Measurements from ENCODE around the gene SMYD3.

SMYD3 gene

DNA sequence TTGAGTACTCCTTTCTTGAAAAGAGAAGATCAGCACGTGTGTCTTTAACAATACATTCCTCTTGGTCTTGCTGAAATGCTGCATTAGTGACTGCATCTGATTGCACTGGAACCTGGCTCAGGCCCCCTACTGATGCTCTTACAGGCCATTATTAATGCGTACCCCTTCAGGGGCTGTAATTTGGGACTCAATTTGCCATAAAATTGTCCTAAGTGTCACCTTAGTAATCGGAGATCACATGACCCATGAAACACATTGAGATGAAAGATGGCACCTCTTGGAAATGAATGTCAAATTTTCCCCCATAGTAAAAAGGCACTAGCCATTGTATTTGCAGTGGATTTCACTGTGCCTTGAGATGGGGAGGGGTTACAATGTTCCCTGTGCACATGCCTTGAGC lies 789.0 kb downstream of the SMYD3 start:
- H3K9me3 ChIP-seq (ENCODE audit: control insufficient read depth, insufficient read depth, low read length) = no peaks in the 10 kb centered on the region
- H3K4me3 ChIP-seq (ENCODE audit: low read length) = no peak overlapping the region
- no peaks in the 10 kb centered on the region for H4K20me1 ChIP-seq (ENCODE audit: control insufficient read depth, insufficient read depth, low read depth, low read length)
- H3K79me2 ChIP-seq (ENCODE audit: control insufficient read depth, low read length) = no peaks in the 10 kb centered on the region
- no peaks in the 10 kb centered on the region for H3K4me1 ChIP-seq (ENCODE audit: control insufficient read depth, low read length)
- TF ChIP-seq, protein P1, sequence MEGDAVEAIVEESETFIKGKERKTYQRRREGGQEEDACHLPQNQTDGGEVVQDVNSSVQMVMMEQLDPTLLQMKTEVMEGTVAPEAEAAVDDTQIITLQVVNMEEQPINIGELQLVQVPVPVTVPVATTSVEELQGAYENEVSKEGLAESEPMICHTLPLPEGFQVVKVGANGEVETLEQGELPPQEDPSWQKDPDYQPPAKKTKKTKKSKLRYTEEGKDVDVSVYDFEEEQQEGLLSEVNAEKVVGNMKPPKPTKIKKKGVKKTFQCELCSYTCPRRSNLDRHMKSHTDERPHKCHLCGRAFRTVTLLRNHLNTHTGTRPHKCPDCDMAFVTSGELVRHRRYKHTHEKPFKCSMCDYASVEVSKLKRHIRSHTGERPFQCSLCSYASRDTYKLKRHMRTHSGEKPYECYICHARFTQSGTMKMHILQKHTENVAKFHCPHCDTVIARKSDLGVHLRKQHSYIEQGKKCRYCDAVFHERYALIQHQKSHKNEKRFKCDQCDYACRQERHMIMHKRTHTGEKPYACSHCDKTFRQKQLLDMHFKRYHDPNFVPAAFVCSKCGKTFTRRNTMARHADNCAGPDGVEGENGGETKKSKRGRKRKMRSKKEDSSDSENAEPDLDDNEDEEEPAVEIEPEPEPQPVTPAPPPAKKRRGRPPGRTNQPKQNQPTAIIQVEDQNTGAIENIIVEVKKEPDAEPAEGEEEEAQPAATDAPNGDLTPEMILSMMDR (IDR thresholded peaks at IDR 0.05; ENCODE audit: low read depth, low read length, poor library complexity, severe bottlenecking) = no peak
- TF ChIP-seq EZH2phosphoT487 (IDR thresholded peaks at IDR 0.05; ENCODE audit: borderline replicate concordance, low read length) = no peak
- H3F3A ChIP-seq (ENCODE audit: control insufficient read depth, insufficient read depth) = no peaks in the 10 kb centered on the region
- H3K27ac ChIP-seq (ENCODE audit: low read depth, low read length) = no peak overlapping the region
- no peaks in the 10 kb centered on the region for H3K36me3 ChIP-seq (ENCODE audit: control insufficient read depth, low read length)
- H3K27me3 ChIP-seq (ENCODE audit: control insufficient read depth, low read length) = no peaks in the 10 kb centered on the region
- no peak overlapping the region for H3K4me2 ChIP-seq (ENCODE audit: low read length)
- no peaks in the 10 kb centered on the region for H3K9me2 ChIP-seq (replicated peaks; ENCODE audit: control insufficient read depth, low read length)

DNA sequence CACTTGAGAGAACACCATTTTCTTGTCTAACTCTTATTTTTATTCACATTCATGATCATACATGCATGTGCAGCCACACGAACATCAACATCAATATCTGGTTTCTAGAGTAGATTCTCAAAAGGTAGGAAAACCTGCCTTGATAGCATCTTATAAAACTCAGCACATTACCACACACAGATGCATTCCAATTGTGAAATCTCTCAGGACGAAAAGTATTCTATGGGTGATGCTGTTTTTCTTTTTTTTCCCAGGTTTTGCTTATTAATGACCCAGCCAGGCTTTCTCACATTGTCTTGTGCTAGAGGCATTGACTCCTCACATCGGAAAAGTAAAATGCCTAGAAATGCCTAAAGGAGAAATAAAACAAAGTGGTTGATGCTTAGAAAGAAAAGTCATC lies 789.5 kb downstream of the SMYD3 start:
- no peak for TF ChIP-seq EZH2phosphoT487 (IDR thresholded peaks at IDR 0.05; ENCODE audit: borderline replicate concordance, low read length)
- TF ChIP-seq, protein P1 (IDR thresholded peaks at IDR 0.05; ENCODE audit: low read depth, low read length, poor library complexity, severe bottlenecking) = no peak

DNA sequence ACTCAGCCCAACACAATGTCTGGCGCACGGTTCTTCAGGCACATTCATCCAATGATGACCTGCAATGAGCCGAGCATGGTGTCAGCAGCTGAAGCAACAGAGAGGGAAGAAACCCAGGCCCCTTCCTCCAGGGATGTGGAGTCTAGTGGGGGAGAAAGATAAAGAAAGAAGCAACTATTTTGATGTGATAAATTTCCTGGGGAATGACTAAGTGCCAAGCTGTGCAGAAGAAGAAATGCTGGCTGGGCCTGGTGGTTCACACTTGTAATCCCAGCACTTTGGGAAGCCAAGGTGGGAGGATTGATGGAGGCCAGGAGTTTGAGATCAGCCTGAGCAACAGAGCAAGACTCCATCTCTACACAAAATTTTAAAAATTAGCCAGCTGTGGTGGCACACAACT lies 790.5 kb downstream of the SMYD3 start:
- H3F3A ChIP-seq (ENCODE audit: control insufficient read depth, insufficient read depth) = no peaks in the 10 kb centered on the region
- H3K9me3 ChIP-seq (ENCODE audit: control insufficient read depth, insufficient read depth, low read length) = no peaks in the 10 kb centered on the region
- H3K36me3 ChIP-seq (ENCODE audit: control insufficient read depth, low read length) = no peaks in the 10 kb centered on the region
- no peaks in the 10 kb centered on the region for H3K27me3 ChIP-seq (ENCODE audit: control insufficient read depth, low read length)
- H3K4me2 ChIP-seq (ENCODE audit: low read length) = no peak overlapping the region
- H3K4me3 ChIP-seq (ENCODE audit: low read length) = no peak overlapping the region
- H4K20me1 ChIP-seq (ENCODE audit: control insufficient read depth, insufficient read depth, low read depth, low read length) = no peaks in the 10 kb centered on the region
- H3K4me1 ChIP-seq (ENCODE audit: control insufficient read depth, low read length) = no peaks in the 10 kb centered on the region
- H3K9me2 ChIP-seq (replicated peaks; ENCODE audit: control insufficient read depth, low read length) = no peaks in the 10 kb centered on the region
- H3K27ac ChIP-seq (ENCODE audit: low read depth, low read length) = no peak overlapping the region
- TF ChIP-seq, protein P1 (IDR thresholded peaks at IDR 0.05; ENCODE audit: low read depth, low read length, poor library complexity, severe bottlenecking) = no peak
- TF ChIP-seq EZH2phosphoT487 (IDR thresholded peaks at IDR 0.05; ENCODE audit: borderline replicate concordance, low read length) = no peak
- no peaks in the 10 kb centered on the region for H3K79me2 ChIP-seq (ENCODE audit: control insufficient read depth, low read length)

More for the DNA sequence above, 789.5 kb downstream of the SMYD3 start:
- no peak overlapping the region for H3K4me2 ChIP-seq (ENCODE audit: low read length)
- no peaks in the 10 kb centered on the region for H3K4me1 ChIP-seq (ENCODE audit: control insufficient read depth, low read length)
- no peaks in the 10 kb centered on the region for H3K9me2 ChIP-seq (replicated peaks; ENCODE audit: control insufficient read depth, low read length)
- no peaks in the 10 kb centered on the region for H4K20me1 ChIP-seq (ENCODE audit: control insufficient read depth, insufficient read depth, low read depth, low read length)
- H3K79me2 ChIP-seq (ENCODE audit: control insufficient read depth, low read length) = no peaks in the 10 kb centered on the region
- H3K27ac ChIP-seq (ENCODE audit: low read depth, low read length) = no peak overlapping the region
- no peaks in the 10 kb centered on the region for H3F3A ChIP-seq (ENCODE audit: control insufficient read depth, insufficient read depth)
- H3K36me3 ChIP-seq (ENCODE audit: control insufficient read depth, low read length) = no peaks in the 10 kb centered on the region
- H3K27me3 ChIP-seq (ENCODE audit: control insufficient read depth, low read length) = no peaks in the 10 kb centered on the region
- no peak overlapping the region for H3K4me3 ChIP-seq (ENCODE audit: low read length)
- no peaks in the 10 kb centered on the region for H3K9me3 ChIP-seq (ENCODE audit: control insufficient read depth, insufficient read depth, low read length)

DNA sequence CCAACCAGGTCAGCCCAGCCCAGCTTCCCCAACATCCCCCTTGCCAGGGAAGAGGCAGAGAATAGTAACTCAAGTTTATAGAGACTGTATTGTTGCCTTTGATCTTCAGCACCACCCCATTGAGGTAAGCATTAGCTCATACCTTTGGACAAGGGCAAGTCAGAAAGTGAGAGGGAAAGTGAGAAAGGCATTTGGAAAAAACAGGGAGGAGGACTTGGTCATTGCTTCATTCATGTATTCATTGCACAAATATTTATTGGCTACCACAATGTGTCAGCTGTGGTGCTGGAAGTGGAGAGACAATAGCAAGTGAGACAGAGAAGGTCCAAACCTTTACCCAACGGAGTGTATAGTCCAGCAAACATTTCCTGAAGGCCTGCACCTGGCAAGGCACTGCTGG lies 791.1 kb downstream of the SMYD3 start:
- Histone ChIP-seq H3K27me3 (ENCODE audit: control insufficient read depth, low read length) (no peaks in the 10 kb centered on the region), H3K4me3 (ENCODE audit: low read length) (no peak overlapping the region), H3K79me2 (ENCODE audit: control insufficient read depth, low read length) (no peaks in the 10 kb centered on the region), H3K4me2 (ENCODE audit: low read length) (no peak overlapping the region), H3K9me3 (ENCODE audit: control insufficient read depth, insufficient read depth, low read length) (no peaks in the 10 kb centered on the region), H3K4me1 (ENCODE audit: control insufficient read depth, low read length) (no peaks in the 10 kb centered on the region), H3K27ac (ENCODE audit: low read depth, low read length) (no peak overlapping the region), H3K36me3 (ENCODE audit: control insufficient read depth, low read length) (no peaks in the 10 kb centered on the region), H4K20me1 (ENCODE audit: control insufficient read depth, insufficient read depth, low read depth, low read length) (no peaks in the 10 kb centered on the region), H3K9me2 (replicated peaks; ENCODE audit: control insufficient read depth, low read length) (no peaks in the 10 kb centered on the region), H3F3A (ENCODE audit: control insufficient read depth, insufficient read depth) (no peaks in the 10 kb centered on the region)
- TF ChIP-seq, protein P1 (IDR thresholded peaks at IDR 0.05; ENCODE audit: low read depth, low read length, poor library complexity, severe bottlenecking) = no peak
- no peak for TF ChIP-seq EZH2phosphoT487 (IDR thresholded peaks at IDR 0.05; ENCODE audit: borderline replicate concordance, low read length)

Data from DOHH2 (cell line).